HEK293T (cell line): Measurements from ENCODE around the gene VWC2L.

Experiments used
- CTCF ChIA-PET: fragments of 350-600 bp; formaldehyde crosslinking; extraction: SDS; loops from one replicate; lab custom pipeline; 2021; ENCODE audit warnings: antibody characterized with exemption, inconsistent platforms; lab: Yijun Ruan, JAX
- POLR2A ChIA-PET: fragments of 350-600 bp; formaldehyde crosslinking; extraction: SDS; loops from one replicate; lab custom pipeline; 2020; ENCODE audit warnings: antibody characterized with exemption, inconsistent platforms; lab: Yijun Ruan, JAX
- DNase-seq: peaks from one replicate; pipeline ENCODE4 v3.0.0; 2012; ENCODE audit warnings: mixed read lengths; ENCODE audit errors: extremely low spot score
- ARNT ChIP-seq: fragments of 450-650 bp; IDR thresholded peaks from 2 replicates; pipeline ENCODE4 v1.6.1; 2017; ENCODE audit warnings: mild to moderate bottlenecking
- BHLHE40 ChIP-seq: fragments of 450-650 bp; IDR thresholded peaks from 2 replicates; pipeline ENCODE4 v1.6.1; 2016; ENCODE audit warnings: mild to moderate bottlenecking, moderate library complexity, borderline replicate concordance
- CTBP1 ChIP-seq: fragments of 450-650 bp; IDR thresholded peaks from 2 replicates; pipeline ENCODE4 v1.6.1; 2016; ENCODE audit warnings: borderline replicate concordance
- ELF4 ChIP-seq: fragments of 450-650 bp; IDR thresholded peaks from 2 replicates; pipeline ENCODE4 v1.6.1; 2017; ENCODE audit warnings: antibody characterized with exemption
- FOXA1 ChIP-seq: fragments of 450-650 bp; IDR thresholded peaks from 2 replicates; pipeline ENCODE4 v1.6.1; 2016; ENCODE audit warnings: mild to moderate bottlenecking
- FOXK2 ChIP-seq: fragments of 450-650 bp; IDR thresholded peaks from 2 replicates; pipeline ENCODE4 v1.6.1; 2016; ENCODE audit warnings: mild to moderate bottlenecking
- FOXM1 ChIP-seq: fragments of 450-650 bp; IDR thresholded peaks from 2 replicates; pipeline ENCODE4 v1.6.1; 2017; ENCODE audit warnings: mild to moderate bottlenecking, borderline replicate concordance
- HDGF ChIP-seq: fragments of 450-650 bp; IDR thresholded peaks from 2 replicates; pipeline ENCODE4 v1.6.1; 2017; ENCODE audit warnings: antibody characterized with exemption, borderline replicate concordance
- L3MBTL2 ChIP-seq: fragments of 450-650 bp; conservative IDR thresholded peaks from 2 replicates; pipeline ENCODE4 v1.6.1; 2016; ENCODE audit warnings: mild to moderate bottlenecking
- LEF1 ChIP-seq: fragments of 450-650 bp; IDR thresholded peaks from 2 replicates; pipeline ENCODE4 v1.6.1; 2017; ENCODE audit warnings: mild to moderate bottlenecking, borderline replicate concordance
- NFRKB ChIP-seq: fragments of 450-650 bp; IDR thresholded peaks from 2 replicates; pipeline ENCODE4 v1.6.1; 2016; ENCODE audit warnings: mild to moderate bottlenecking, moderate library complexity
- SP1 ChIP-seq: fragments of 450-650 bp; IDR thresholded peaks from 2 replicates; pipeline ENCODE4 v1.6.1; 2017
- SUZ12 ChIP-seq: fragments of 450-650 bp; IDR thresholded peaks from 2 replicates; pipeline ENCODE4 v1.6.1; 2016; ENCODE audit warnings: mild to moderate bottlenecking
- TARDBP ChIP-seq: fragments of 450-650 bp; IDR thresholded peaks from 2 replicates; pipeline ENCODE4 v1.6.1; 2016
- ZNF384 ChIP-seq: fragments of 450-650 bp; IDR thresholded peaks from 2 replicates; pipeline ENCODE4 v1.6.1; 2016
- TF ChIP-seq, protein P1 (sequence below): fragments of 450-650 bp; IDR thresholded peaks from 2 replicates; pipeline ENCODE4 v1.6.1; 2016

The VWC2L gene

DNA sequence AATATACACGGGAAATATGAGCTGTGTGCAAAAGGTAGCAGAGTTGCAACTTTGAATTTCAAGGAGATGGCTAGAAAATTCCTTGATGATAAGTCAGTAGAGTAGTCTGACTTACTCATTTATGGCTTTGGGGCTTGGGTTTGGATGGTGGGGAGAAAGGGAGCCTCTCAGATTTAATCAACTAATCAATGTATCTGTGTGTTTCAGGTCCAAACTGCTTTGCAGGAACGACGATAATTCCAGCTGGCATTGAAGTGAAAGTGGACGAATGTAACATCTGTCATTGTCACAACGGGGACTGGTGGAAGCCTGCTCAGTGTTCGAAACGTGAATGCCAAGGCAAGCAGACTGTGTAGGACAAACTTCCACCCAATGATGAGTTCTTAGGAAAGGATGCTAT is 164.6 kb downstream of the VWC2L start:
- POLR2A ChIA-PET, result no interaction called here
- TF ChIP-seq TARDBP, result no peak
- TF ChIP-seq FOXK2, result no peak
- TF ChIP-seq SP1, result no peak
- TF ChIP-seq, protein P1, sequence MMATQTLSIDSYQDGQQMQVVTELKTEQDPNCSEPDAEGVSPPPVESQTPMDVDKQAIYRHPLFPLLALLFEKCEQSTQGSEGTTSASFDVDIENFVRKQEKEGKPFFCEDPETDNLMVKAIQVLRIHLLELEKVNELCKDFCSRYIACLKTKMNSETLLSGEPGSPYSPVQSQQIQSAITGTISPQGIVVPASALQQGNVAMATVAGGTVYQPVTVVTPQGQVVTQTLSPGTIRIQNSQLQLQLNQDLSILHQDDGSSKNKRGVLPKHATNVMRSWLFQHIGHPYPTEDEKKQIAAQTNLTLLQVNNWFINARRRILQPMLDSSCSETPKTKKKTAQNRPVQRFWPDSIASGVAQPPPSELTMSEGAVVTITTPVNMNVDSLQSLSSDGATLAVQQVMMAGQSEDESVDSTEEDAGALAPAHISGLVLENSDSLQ, result no peak
- TF ChIP-seq ELF4, result no peak
- TF ChIP-seq HDGF, result no peak
- no peak for TF ChIP-seq NFRKB
- no peak for TF ChIP-seq LEF1
- no peak for TF ChIP-seq L3MBTL2
- CTCF ChIA-PET, result no interaction called here
- no peak for DNase-seq

DNA sequence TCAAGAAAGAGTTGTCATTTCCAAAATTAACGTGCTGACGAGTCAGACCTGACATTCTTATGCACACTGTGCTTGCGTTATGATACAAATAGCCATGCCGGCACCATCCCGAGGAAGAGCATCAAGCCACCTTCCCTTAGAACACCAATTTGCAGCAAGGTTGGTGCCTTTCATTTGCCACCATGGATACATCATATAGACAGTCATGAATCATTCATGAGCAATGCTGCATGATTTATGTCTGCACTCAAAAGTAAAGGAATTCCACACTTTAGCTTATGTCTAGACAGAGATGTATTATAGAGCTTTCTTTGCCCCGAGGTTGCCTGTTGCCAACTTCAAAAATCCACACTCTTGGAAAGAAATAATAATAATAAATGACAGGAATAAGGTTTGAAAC is 166.9 kb downstream of the VWC2L start:
- DNase-seq, result no peak
- TF ChIP-seq L3MBTL2, result no peak
- no peak for TF ChIP-seq SUZ12
- no peak for TF ChIP-seq ARNT
- TF ChIP-seq ELF4, result no peak
- TF ChIP-seq FOXM1, result no peak
- no peak for TF ChIP-seq BHLHE40
- TF ChIP-seq, protein P1, result no peak
- CTCF ChIA-PET, result no interaction called here
- POLR2A ChIA-PET, result no interaction called here

DNA sequence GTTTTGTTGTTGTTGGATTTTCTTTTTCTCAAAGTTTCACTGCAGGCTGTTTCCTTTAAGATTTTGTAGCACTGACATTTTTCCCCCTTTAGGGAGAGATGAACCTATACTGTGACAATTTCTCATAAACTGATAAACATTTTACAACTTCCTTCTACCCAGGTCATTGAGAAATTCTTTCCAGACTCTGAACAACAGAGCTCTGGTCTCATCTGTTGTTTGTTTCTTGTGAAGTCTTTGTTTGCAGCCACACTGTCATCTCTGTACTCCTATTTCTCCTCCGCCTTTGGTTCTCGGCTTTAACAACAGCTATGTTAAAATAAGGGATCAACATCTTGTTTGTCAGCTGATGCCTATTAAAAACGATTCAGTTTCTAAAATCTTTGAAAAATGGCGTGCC is 167.6 kb downstream of the VWC2L start:
- ChIA-PET CTCF (no interaction called here), POLR2A (no interaction called here)
- TF ChIP-seq SUZ12, result no peak
- TF ChIP-seq LEF1, result no peak
- TF ChIP-seq FOXM1, result no peak
- TF ChIP-seq BHLHE40, result no peak
- TF ChIP-seq ZNF384, result no peak
- no peak for TF ChIP-seq FOXA1
- no peak for DNase-seq

DNA sequence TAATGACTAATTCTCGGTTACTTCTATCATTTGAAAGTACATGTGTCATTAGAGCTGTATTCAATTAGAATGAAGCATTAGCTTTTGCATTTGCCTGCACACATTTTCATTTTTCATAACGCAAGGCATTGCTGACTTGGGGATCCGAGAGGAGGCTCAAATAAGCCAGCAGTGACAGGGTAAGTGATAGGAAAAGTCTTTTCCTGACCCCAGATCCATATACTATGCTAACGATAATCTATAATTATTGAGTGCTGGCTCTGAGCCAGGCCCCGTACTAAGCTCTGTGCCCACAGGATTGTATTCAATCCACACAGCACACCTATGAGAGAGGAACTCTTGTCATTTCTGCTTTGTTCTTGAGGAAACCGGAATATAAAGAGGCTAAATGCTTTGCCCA is 168.2 kb downstream of the VWC2L start:
- ChIA-PET POLR2A (no interaction called here), CTCF (no interaction called here)
- no peak for TF ChIP-seq ZNF384
- no peak for TF ChIP-seq NFRKB
- no peak for TF ChIP-seq HDGF
- TF ChIP-seq SP1, result no peak
- TF ChIP-seq SUZ12, result no peak
- no peak for TF ChIP-seq CTBP1
- TF ChIP-seq ARNT, result no peak
- TF ChIP-seq TARDBP, result no peak
- TF ChIP-seq ELF4, result no peak
- TF ChIP-seq FOXM1, result no peak
- TF ChIP-seq FOXA1, result no peak
- TF ChIP-seq FOXK2, result no peak
- no peak for TF ChIP-seq LEF1
- TF ChIP-seq, protein P1, result no peak
- TF ChIP-seq L3MBTL2, result no peak
- no peak for TF ChIP-seq BHLHE40
- no peak for DNase-seq

DNA sequence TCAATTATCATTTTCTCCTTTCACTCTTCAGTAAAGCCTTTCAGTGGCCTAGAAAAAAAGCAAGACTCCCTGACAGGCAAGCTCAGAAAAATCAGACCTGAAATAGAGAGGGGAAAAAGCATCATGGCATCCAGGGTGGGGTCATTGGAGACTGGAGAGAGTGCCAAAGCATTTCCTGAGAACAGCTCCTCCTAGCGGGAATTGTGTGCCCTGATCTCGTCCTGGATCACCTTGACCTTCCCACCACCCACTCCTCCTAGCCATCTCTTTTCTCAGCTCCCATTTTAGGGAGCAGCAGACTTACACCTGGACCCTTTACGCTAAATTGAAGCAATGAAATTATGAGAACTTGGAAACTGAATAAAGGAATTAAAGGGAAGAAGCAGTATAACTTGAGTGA is 176.6 kb downstream of the VWC2L start:
- DNase-seq, result peak; percentile 41
- CTCF ChIA-PET, result no interaction called here
- POLR2A ChIA-PET, result no interaction called here
- TF ChIP-seq ELF4, result no peak
- no peak for TF ChIP-seq ZNF384
- TF ChIP-seq NFRKB, result no peak
- no peak for TF ChIP-seq LEF1

DNA sequence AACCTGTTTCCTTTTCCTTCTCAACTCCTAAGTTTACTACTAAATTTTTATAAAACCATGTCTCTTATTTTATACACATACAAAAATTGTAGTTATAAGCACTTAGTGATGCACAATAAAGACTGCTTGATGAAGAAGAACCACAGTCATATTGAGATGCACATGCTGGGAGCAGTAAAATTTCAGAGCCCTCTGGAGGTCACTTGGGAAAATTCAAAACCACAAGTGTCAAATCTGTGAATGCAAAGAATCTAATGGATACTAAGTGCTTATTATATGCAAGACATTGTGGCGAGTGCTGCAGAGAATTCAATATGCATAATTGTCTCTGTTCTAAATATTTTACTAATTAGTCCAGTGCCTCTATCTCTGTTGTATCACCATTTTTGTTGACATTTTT is 180.5 kb downstream of the VWC2L start:
- CTCF ChIA-PET, result no interaction called here
- TF ChIP-seq FOXA1 (no peak), LEF1 (no peak), BHLHE40 (no peak), CTBP1 (no peak), TARDBP (no peak), FOXM1 (no peak), SP1 (no peak), L3MBTL2 (no peak), SUZ12 (no peak), ELF4 (no peak), ARNT (no peak), HDGF (no peak), ZNF384 (no peak), NFRKB (no peak), FOXK2 (no peak)
- TF ChIP-seq, protein P1, result no peak
- DNase-seq, result no peak
- POLR2A ChIA-PET, result no interaction called here

DNA sequence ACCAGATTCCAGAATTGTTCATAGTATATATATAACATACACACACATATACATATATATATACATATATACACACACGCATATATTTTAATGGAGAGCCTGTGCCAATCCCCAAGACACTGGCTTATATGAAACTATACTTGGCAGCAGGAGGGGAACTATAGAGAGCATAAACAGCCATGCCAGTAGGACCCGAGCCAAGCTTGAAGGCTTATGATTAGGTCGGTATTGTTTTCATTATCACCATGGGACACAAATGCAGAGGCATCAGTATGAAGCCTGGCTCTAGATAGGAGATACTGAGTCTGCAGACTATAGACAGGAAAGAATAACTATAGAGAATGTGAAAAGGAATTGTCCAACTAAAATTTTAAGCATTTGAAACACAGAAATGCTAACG is 181.2 kb downstream of the VWC2L start:
- TF ChIP-seq FOXA1, result no peak
- TF ChIP-seq ELF4, result no peak
- no peak for TF ChIP-seq FOXM1
- TF ChIP-seq ARNT, result no peak
- TF ChIP-seq TARDBP, result no peak
- no peak for TF ChIP-seq CTBP1
- TF ChIP-seq ZNF384, result no peak
- TF ChIP-seq HDGF, result no peak
- TF ChIP-seq, protein P1, result no peak
- TF ChIP-seq NFRKB, result no peak
- CTCF ChIA-PET, result no interaction called here
- no peak for DNase-seq
- POLR2A ChIA-PET, result no interaction called here
